HCT116 (cell line): ENCODE data around the gene NAA25. TPM values are rescaled to one million over a fixed set of nuclear protein-coding genes. Genes with fewer than 3 reads are reported as not detected.

ENCODE experiments used
- ATAC-seq: fragments of 200-7000 bp; cut with Tn5 transposase; 2 replicates; pipeline ENCODE4 v1.9.1; 2020; ENCODE audit warnings: mild to moderate bottlenecking, moderate library complexity
- BruUV-seq: library from RNA; stranded (reverse); fragments of 400-500 nt; replicated peaks from 2 replicates; lab custom pipeline; 2021; lab: Mats Ljungman, UMichigan
- CTCF ChIA-PET: fragments of 300-600 bp; sonication (Branson Sonifier 250); formaldehyde crosslinking; loops from one replicate; lab custom pipeline; 2021; ENCODE audit warnings: antibody characterized with exemption; lab: Charles Lee
- POLR2A ChIA-PET: fragments of 300-600, 350-600 bp; sonication (Branson Sonifier 250); formaldehyde crosslinking; loops from one replicate; lab custom pipeline; 2021; ENCODE audit warnings: antibody characterized with exemption; lab: Charles Lee
- RAD21 ChIA-PET, 2 experiments: fragments of 300-600 bp; sonication (Branson Sonifier 250); formaldehyde crosslinking; loops; one replicate each; lab custom pipeline; 2023; ENCODE audit warnings: low total read pairs in 2 of 2; ENCODE audit not compliant: uncharacterized antibody in 2 of 2, unreplicated experiment in 2 of 2, low non-redundant PET in 1 of 2; lab: Charles Lee
- DNase-seq: peaks from one replicate; pipeline ENCODE4 v3.0.0-alpha.2; 2010; ENCODE audit warnings: low read depth, low spot score
- H2AFZ ChIP-seq: fragments of 200-600 bp; shearing (Covaris generic), sonication (generic); 2 replicates; pipeline ENCODE4 v1.6.1; 2017; ENCODE audit warnings: low read depth, mixed run types, mixed read lengths, antibody characterized with exemption, low read length; ENCODE audit not compliant: poor library complexity, severe bottlenecking
- H3K27ac ChIP-seq: 2 replicates; pipeline ENCODE4 v1.5.1; 2012; ENCODE audit warnings: low read depth, low read length
- H3K27me3 ChIP-seq: fragments of 200-600 bp; sonication (generic); 2 replicates; pipeline ENCODE4 v1.6.1; 2016; ENCODE audit warnings: mixed run types, low read length, mixed read lengths; ENCODE audit not compliant: insufficient read depth
- H3K36me3 ChIP-seq, 2 experiments: fragments of 200-500 bp in 1 of 2; fragments of 200-600 bp in 1 of 2; sonication (Bioruptor generic) in 1 of 2; sonication (generic) in 1 of 2; 2 replicates each; pipeline versions ENCODE4 v1.5.1 to v1.6.1; 2014 to 2016; ENCODE audit warnings: low read length in 2 of 2, inconsistent platforms in 1 of 2, mixed read lengths in 1 of 2, mixed run types in 1 of 2; ENCODE audit not compliant: insufficient read depth in 2 of 2, control insufficient read depth in 1 of 2
- H3K4me1 ChIP-seq, 2 experiments: fragments of 200-600 bp in 1 of 2; sonication (generic) in 1 of 2; 2 replicates each; pipeline versions ENCODE4 v1.5.1 to v1.6.1; 2012 to 2017; ENCODE audit warnings: low read length in 2 of 2, inconsistent platforms in 1 of 2, mild to moderate bottlenecking in 1 of 2, mixed read lengths in 1 of 2, mixed run types in 1 of 2, moderate library complexity in 1 of 2; ENCODE audit not compliant: insufficient read depth in 2 of 2, control insufficient read depth in 1 of 2
- H3K4me2 ChIP-seq: fragments of 200-600 bp; sonication (generic); 2 replicates; pipeline ENCODE4 v1.6.1; 2017; ENCODE audit warnings: mixed run types, low read length, mixed read lengths
- H3K4me3 ChIP-seq, 2 experiments: fragments of 200-600 bp in 1 of 2; sonication (generic) in 1 of 2; replicated peaks in 1 of 2; 2 replicates each; pipeline ENCODE4 v1.5.1; 2011 to 2016; ENCODE audit warnings: low read length in 2 of 2, control low read depth in 1 of 2, low read depth in 1 of 2, mild to moderate bottlenecking in 1 of 2, mixed read lengths in 1 of 2, mixed run types in 1 of 2
- H3K79me2 ChIP-seq: fragments of 200-600 bp; sonication (generic); 2 replicates; pipeline ENCODE4 v1.6.1; 2017; ENCODE audit warnings: mild to moderate bottlenecking, mixed run types, low read length, moderate library complexity, mixed read lengths; ENCODE audit not compliant: insufficient read depth
- H3K9ac ChIP-seq: fragments of 200-600 bp; sonication (generic); 2 replicates; pipeline ENCODE4 v1.6.1; 2016; ENCODE audit warnings: low read length, mixed read lengths
- H3K9me2 ChIP-seq: fragments of 200-600 bp; sonication (generic), shearing (Covaris generic); 2 replicates; pipeline ENCODE4 v1.6.1; 2017; ENCODE audit warnings: mixed run types, mild to moderate bottlenecking, moderate library complexity; ENCODE audit not compliant: insufficient read depth
- H3K9me3 ChIP-seq, 2 experiments: fragments of 200-500 bp in 1 of 2; fragments of 200-600 bp in 1 of 2; sonication (Bioruptor generic) in 1 of 2; sonication (generic) in 1 of 2; 2 replicates each; pipeline ENCODE4 v1.6.1; 2014 to 2017; ENCODE audit warnings: low read length in 2 of 2, mixed read lengths in 2 of 2, inconsistent platforms in 1 of 2, low read depth in 1 of 2, mild to moderate bottlenecking in 1 of 2, mixed run types in 1 of 2, moderate library complexity in 1 of 2; ENCODE audit not compliant: control insufficient read depth in 1 of 2, insufficient read depth in 1 of 2
- H4K20me1 ChIP-seq: fragments of 200-600 bp; sonication (generic), shearing (Covaris generic); 2 replicates; pipeline ENCODE4 v1.6.1; 2017; ENCODE audit warnings: mixed run types, mild to moderate bottlenecking, moderate library complexity; ENCODE audit not compliant: insufficient read depth
- FOSL1 ChIP-seq: IDR thresholded peaks from 2 replicates; pipeline ENCODE4 v1.6.1; 2012; ENCODE audit warnings: low read depth
- POLR2A ChIP-seq: IDR thresholded peaks from 2 replicates; pipeline ENCODE4 v1.7.0; 2011; ENCODE audit warnings: borderline replicate concordance; ENCODE audit not compliant: insufficient read depth, insufficient read length; ENCODE audit errors: extremely low read depth
- SP1 ChIP-seq: IDR thresholded peaks from 2 replicates; pipeline ENCODE4 v1.6.1; 2012; ENCODE audit warnings: low read depth
- TCF7L2 ChIP-seq: IDR thresholded peaks from 2 replicates; pipeline ENCODE4 v1.7.0; 2011; ENCODE audit warnings: borderline replicate concordance, inconsistent platforms; ENCODE audit not compliant: insufficient read depth, insufficient read length; ENCODE audit errors: extremely low read depth
- YY1 ChIP-seq: IDR thresholded peaks from 2 replicates; pipeline ENCODE4 v1.6.1; 2011; ENCODE audit warnings: low read length, low read depth, moderate library complexity, mild to moderate bottlenecking; ENCODE audit not compliant: insufficient replicate concordance; ENCODE audit errors: extremely low read depth
- ZFX ChIP-seq: fragments of 450-650 bp; IDR thresholded peaks from 2 replicates; pipeline ENCODE4 v1.6.1; 2017
- ZNF274 ChIP-seq: fragments of 200-500 bp; sonication (Bioruptor generic); IDR thresholded peaks from 2 replicates; pipeline ENCODE4 v1.6.1; 2014; ENCODE audit warnings: mild to moderate bottlenecking, low read depth, low read length, inconsistent platforms
- intact Hi-C: fragments of 100-400 bp; cut with micrococcal nuclease; formaldehyde crosslinking; loops from 2 replicates; pipeline ENCODE4 v1.10.0; 2022
- total RNA-seq: library from RNA; stranded (reverse); gene quantifications from one replicate; pipeline ENCODE4 v1.2.1, GENCODE V29; 2021; ENCODE audit not compliant: unreplicated experiment
- TF ChIP-seq, protein P1 (sequence below), 3 experiments: fragments of 200-600 bp in 1 of 3; sonication (generic) in 1 of 3; IDR thresholded peaks in 2 of 3; conservative IDR thresholded peaks in 1 of 3; 2 replicates each; pipeline ENCODE4 v1.5.1; 2012 to 2017; ENCODE audit warnings: low read depth in 2 of 3, low read length in 2 of 3, antibody characterized with exemption in 1 of 3, borderline replicate concordance in 1 of 3, control low read depth in 1 of 3, mild to moderate bottlenecking in 1 of 3, mixed read lengths in 1 of 3, mixed run types in 1 of 3, moderate library complexity in 1 of 3; ENCODE audit not compliant: insufficient read depth in 1 of 3
- TF ChIP-seq, protein P2 (sequence below): IDR thresholded peaks from 2 replicates; pipeline ENCODE4 v1.6.1; 2012
- TF ChIP-seq, protein P3 (sequence below): IDR thresholded peaks from 2 replicates; pipeline ENCODE4 v1.6.1; 2012; ENCODE audit warnings: low read depth
- TF ChIP-seq, protein P4 (sequence below): IDR thresholded peaks from 2 replicates; pipeline ENCODE4 v1.6.1; 2011; ENCODE audit warnings: mild to moderate bottlenecking, low read length, moderate library complexity; ENCODE audit not compliant: insufficient replicate concordance; ENCODE audit errors: extremely low read depth

Gene NAA25
- total RNA-seq, 1 experiment from 2014 or later = 56.6 TPM

DNA sequence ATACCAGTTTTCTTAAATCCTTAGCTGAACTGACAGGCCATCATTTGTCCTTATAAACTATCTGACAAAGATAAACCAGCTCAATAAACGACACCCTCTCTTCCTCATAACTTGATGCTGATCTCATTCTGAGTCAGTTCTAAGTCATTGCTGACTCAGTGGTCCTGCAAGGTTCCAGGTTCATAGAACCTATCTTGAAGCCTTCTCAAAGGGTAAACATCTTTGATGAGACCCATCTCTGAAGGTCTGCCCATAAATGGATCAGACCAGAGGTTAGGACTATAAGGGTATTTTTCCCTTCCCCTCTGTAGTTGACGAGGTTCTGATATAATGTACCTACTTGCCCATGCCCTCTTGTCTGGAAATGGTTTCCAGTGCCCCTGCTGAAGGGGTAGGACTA lies 11.9 kb downstream of the NAA25 start (continued):
- TF ChIP-seq, protein P1, sequence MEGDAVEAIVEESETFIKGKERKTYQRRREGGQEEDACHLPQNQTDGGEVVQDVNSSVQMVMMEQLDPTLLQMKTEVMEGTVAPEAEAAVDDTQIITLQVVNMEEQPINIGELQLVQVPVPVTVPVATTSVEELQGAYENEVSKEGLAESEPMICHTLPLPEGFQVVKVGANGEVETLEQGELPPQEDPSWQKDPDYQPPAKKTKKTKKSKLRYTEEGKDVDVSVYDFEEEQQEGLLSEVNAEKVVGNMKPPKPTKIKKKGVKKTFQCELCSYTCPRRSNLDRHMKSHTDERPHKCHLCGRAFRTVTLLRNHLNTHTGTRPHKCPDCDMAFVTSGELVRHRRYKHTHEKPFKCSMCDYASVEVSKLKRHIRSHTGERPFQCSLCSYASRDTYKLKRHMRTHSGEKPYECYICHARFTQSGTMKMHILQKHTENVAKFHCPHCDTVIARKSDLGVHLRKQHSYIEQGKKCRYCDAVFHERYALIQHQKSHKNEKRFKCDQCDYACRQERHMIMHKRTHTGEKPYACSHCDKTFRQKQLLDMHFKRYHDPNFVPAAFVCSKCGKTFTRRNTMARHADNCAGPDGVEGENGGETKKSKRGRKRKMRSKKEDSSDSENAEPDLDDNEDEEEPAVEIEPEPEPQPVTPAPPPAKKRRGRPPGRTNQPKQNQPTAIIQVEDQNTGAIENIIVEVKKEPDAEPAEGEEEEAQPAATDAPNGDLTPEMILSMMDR (IDR thresholded peaks at IDR 0.05 in 2 of 3, conservative IDR thresholded peaks at IDR 0.05 in 1 of 3; ENCODE audit: borderline replicate concordance in 1 of 3, insufficient read depth in 1 of 3, low read depth in 2 of 3, low read length in 2 of 3) = no peak
- TF ChIP-seq SP1 = peak; percentile 96

DNA sequence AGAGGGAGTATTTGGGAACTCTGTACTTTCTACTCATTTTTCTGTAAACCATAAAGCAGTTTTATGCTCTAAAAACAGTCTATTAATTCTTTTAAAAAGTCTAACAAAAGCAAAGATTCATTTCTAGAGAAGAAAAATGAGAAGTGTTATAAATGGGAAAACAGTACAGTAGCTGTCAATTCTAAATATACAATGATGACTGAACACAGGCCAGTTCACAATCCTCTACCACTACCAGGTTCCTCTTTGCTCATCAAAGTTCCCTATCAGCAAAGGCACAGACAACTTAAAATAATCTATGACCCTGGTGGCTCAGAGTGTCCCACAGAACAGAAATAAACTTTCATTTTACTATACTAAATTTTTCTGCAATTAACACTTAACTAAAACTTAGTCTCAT lies 12.5 kb downstream of the NAA25 start:
- peak overlapping the region; percentile 63 for H3K4me2 ChIP-seq
- H3K4me3 ChIP-seq = peak overlapping the region in 1 of 2 experiments; percentile 43; a peak in 2 of 4 replicates
- ATAC-seq = no peak
- no peak overlapping the region for H2AFZ ChIP-seq
- TF ChIP-seq, protein P2, sequence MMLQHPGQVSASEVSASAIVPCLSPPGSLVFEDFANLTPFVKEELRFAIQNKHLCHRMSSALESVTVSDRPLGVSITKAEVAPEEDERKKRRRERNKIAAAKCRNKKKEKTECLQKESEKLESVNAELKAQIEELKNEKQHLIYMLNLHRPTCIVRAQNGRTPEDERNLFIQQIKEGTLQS = no peak
- TF ChIP-seq FOSL1 (no peak), ZNF274 (no peak), TCF7L2 (no peak), ZFX (no peak), YY1 (no peak), POLR2A (no peak)
- TF ChIP-seq, protein P3, sequence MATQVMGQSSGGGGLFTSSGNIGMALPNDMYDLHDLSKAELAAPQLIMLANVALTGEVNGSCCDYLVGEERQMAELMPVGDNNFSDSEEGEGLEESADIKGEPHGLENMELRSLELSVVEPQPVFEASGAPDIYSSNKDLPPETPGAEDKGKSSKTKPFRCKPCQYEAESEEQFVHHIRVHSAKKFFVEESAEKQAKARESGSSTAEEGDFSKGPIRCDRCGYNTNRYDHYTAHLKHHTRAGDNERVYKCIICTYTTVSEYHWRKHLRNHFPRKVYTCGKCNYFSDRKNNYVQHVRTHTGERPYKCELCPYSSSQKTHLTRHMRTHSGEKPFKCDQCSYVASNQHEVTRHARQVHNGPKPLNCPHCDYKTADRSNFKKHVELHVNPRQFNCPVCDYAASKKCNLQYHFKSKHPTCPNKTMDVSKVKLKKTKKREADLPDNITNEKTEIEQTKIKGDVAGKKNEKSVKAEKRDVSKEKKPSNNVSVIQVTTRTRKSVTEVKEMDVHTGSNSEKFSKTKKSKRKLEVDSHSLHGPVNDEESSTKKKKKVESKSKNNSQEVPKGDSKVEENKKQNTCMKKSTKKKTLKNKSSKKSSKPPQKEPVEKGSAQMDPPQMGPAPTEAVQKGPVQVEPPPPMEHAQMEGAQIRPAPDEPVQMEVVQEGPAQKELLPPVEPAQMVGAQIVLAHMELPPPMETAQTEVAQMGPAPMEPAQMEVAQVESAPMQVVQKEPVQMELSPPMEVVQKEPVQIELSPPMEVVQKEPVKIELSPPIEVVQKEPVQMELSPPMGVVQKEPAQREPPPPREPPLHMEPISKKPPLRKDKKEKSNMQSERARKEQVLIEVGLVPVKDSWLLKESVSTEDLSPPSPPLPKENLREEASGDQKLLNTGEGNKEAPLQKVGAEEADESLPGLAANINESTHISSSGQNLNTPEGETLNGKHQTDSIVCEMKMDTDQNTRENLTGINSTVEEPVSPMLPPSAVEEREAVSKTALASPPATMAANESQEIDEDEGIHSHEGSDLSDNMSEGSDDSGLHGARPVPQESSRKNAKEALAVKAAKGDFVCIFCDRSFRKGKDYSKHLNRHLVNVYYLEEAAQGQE = no peak
- TF ChIP-seq, protein P1 (IDR thresholded peaks at IDR 0.05 in 2 of 3, conservative IDR thresholded peaks at IDR 0.05 in 1 of 3; ENCODE audit: borderline replicate concordance in 1 of 3, insufficient read depth in 1 of 3, low read depth in 2 of 3, low read length in 2 of 3) = no peak
- TF ChIP-seq, protein P4, sequence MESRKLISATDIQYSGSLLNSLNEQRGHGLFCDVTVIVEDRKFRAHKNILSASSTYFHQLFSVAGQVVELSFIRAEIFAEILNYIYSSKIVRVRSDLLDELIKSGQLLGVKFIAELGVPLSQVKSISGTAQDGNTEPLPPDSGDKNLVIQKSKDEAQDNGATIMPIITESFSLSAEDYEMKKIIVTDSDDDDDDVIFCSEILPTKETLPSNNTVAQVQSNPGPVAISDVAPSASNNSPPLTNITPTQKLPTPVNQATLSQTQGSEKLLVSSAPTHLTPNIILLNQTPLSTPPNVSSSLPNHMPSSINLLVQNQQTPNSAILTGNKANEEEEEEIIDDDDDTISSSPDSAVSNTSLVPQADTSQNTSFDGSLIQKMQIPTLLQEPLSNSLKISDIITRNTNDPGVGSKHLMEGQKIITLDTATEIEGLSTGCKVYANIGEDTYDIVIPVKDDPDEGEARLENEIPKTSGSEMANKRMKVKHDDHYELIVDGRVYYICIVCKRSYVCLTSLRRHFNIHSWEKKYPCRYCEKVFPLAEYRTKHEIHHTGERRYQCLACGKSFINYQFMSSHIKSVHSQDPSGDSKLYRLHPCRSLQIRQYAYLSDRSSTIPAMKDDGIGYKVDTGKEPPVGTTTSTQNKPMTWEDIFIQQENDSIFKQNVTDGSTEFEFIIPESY = no peak
- ChIA-PET RAD21 (interaction anchor here in 1 of 2 experiments (0.6 kb wide), 1 partner anchor 10 kb away, joined by 4 read pairs; no protein-coding TSS in a partner anchor), CTCF (no interaction called here), POLR2A (interaction anchor here (1.3 to 2.7 kb wide), 2 partner anchors 10 to 13 kb away, joined by 6 to 10 read pairs; partner anchors contain the start of gene NAA25)
- H3K9ac ChIP-seq = peak overlapping the region; percentile 41
- peaks cover 14 to 46% of the 10 kb centered on the region in 2 experiments; a peak in 3 of 4 replicates for H3K36me3 ChIP-seq
- H3K9me3 ChIP-seq = no peaks in the 10 kb centered on the region
- intact Hi-C loops = no loop called here
- H4K20me1 ChIP-seq = peaks cover 18% of the 10 kb centered on the region; the same call in 1 of the 2 replicates
- no TSS peak for BruUV-seq
- H3K27me3 ChIP-seq = no peaks in the 10 kb centered on the region
- peak overlapping the region; percentile 62; the same call in 1 of the 2 replicates for H3K27ac ChIP-seq
- peaks cover 99% of the 10 kb centered on the region for H3K79me2 ChIP-seq
- peaks cover 21 to 51% of the 10 kb centered on the region in 2 experiments for H3K4me1 ChIP-seq
- H3K9me2 ChIP-seq = no peaks in the 10 kb centered on the region
- DNase-seq = no peak
